GM21717 (cell line): ENCODE measurements around the gene RFFL.

ENCODE experiments used
- ATAC-seq: cut with Tn5 transposase; IDR thresholded peaks from one replicate; pipeline ENCODE4 v1.9.1; 2021; ENCODE audit warnings: mild to moderate bottlenecking, moderate library complexity; ENCODE audit not compliant: unreplicated experiment

RFFL gene

GRCh38 chr17:34979650-34980352, 83.7 kb downstream of the RFFL start:
- ATAC-seq, result no peak

- no peak for ATAC-seq
Observed at GRCh38 chr17:34979153-34979552, 84.4 kb downstream of the RFFL start.

GRCh38 chr17:34974794-34975785, 88.4 kb downstream of the RFFL start:
- no peak for ATAC-seq

GRCh38 chr17:34974179-34974578, 89.3 kb downstream of the RFFL start:
- no peak for ATAC-seq

- ATAC-seq, result peak; percentile 86
Observed at GRCh38 chr17:34961093-34961911, 102.2 kb downstream of the RFFL start, which contains the start of the genes CCT6B and ZNF830. TSS of gene CCT6B (minus strand) at chr17:34961460. CDS start at chr17:34961393, 67 bp downstream. TSS of gene ZNF830 (plus strand) at chr17:34961540. CDS start at chr17:34961567, 27 bp downstream.

- ATAC-seq, result no peak
Observed at GRCh38 chr17:34958438-34958837, 105.1 kb downstream of the RFFL start.
